HL-60 (cell line): ENCODE measurements around the gene TTC21A.

Experiments used
- DNase-seq, 2 experiments: peaks; one replicate each; pipeline ENCODE4 v3.0.0-alpha.2; 2010 to 2020; ENCODE audit warnings: low read depth in 1 of 2, low spot score in 1 of 2
- H3K27ac ChIP-seq: fragments of 250-450 bp; sonication (Bioruptor Pico); replicated peaks from 2 replicates; pipeline ENCODE4 v1.5.1; 2020; ENCODE audit warnings: mild to moderate bottlenecking, moderate library complexity
- H3K27me3 ChIP-seq: fragments of 250-450 bp; sonication (Bioruptor Pico); 2 replicates; pipeline ENCODE4 v1.5.1; 2021; ENCODE audit warnings: mild to moderate bottlenecking, moderate library complexity; ENCODE audit not compliant: insufficient read depth, poor library complexity, severe bottlenecking
- H3K4me3 ChIP-seq: replicated peaks from 2 replicates; pipeline ENCODE4 v1.5.1; 2011; ENCODE audit warnings: mild to moderate bottlenecking, control low read depth, low read length; ENCODE audit not compliant: insufficient read depth
- GABPA ChIP-seq: IDR thresholded peaks from 2 replicates; pipeline ENCODE4 v1.6.1; 2012; ENCODE audit warnings: low read depth
- POLR2AphosphoS5 ChIP-seq: IDR thresholded peaks from 2 replicates; pipeline ENCODE4 v1.6.1; 2012; ENCODE audit warnings: low read depth
- SPI1 ChIP-seq: IDR thresholded peaks from 2 replicates; pipeline ENCODE4 v1.6.1; 2012; ENCODE audit warnings: low read depth, mild to moderate bottlenecking, borderline replicate concordance
- TF ChIP-seq, protein P1 (sequence below): IDR thresholded peaks from one replicate; pipeline ENCODE4 v1.5.1; 2011; ENCODE audit warnings: low read length, control low read depth, inconsistent platforms; ENCODE audit not compliant: insufficient read depth
- TF ChIP-seq, protein P2 (sequence below): IDR thresholded peaks from 2 replicates; pipeline ENCODE4 v1.6.1; 2012; ENCODE audit warnings: low read depth; ENCODE audit not compliant: insufficient replicate concordance

Gene TTC21A

DNA sequence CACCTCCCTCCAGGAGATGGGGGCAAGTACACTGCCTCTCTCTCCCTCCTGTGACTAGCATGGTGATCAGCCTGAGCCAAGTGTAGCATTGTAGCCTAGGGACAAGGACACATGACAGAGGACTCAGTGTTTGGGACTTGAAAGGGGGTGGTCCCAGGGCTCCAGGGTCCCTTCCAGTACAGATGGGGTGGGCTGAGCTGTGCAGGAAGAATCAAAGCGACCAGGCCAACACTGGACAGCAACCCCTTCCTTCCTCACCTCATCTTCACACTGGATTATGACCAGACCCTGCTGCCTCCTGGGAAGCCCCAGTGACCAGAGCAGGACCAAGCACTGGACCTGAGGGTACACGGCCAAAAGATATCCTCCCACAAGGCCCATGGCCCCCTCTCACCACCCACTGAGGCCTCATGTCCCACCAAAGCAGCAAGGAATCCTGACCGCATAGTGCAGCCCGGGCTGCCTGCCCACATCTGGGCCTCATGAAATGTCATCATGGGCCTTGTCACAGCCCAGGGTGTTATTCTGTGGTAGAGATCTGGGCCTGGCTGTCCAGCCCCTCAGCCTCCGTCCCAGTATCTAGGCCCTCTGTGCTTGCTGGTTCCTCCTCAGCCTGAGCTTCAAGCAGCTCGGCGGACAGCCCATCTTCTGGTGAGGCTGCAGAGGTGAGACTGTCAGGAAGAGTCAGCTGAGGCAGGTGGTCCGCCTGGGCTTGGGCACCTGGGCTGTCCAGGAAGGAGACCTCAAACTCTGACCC, 9.6 kb upstream of the TTC21A start:
- TF ChIP-seq, protein P1, sequence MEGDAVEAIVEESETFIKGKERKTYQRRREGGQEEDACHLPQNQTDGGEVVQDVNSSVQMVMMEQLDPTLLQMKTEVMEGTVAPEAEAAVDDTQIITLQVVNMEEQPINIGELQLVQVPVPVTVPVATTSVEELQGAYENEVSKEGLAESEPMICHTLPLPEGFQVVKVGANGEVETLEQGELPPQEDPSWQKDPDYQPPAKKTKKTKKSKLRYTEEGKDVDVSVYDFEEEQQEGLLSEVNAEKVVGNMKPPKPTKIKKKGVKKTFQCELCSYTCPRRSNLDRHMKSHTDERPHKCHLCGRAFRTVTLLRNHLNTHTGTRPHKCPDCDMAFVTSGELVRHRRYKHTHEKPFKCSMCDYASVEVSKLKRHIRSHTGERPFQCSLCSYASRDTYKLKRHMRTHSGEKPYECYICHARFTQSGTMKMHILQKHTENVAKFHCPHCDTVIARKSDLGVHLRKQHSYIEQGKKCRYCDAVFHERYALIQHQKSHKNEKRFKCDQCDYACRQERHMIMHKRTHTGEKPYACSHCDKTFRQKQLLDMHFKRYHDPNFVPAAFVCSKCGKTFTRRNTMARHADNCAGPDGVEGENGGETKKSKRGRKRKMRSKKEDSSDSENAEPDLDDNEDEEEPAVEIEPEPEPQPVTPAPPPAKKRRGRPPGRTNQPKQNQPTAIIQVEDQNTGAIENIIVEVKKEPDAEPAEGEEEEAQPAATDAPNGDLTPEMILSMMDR: no peak
- TF ChIP-seq POLR2AphosphoS5: no peak
- no peak for TF ChIP-seq SPI1
- TF ChIP-seq, protein P2, sequence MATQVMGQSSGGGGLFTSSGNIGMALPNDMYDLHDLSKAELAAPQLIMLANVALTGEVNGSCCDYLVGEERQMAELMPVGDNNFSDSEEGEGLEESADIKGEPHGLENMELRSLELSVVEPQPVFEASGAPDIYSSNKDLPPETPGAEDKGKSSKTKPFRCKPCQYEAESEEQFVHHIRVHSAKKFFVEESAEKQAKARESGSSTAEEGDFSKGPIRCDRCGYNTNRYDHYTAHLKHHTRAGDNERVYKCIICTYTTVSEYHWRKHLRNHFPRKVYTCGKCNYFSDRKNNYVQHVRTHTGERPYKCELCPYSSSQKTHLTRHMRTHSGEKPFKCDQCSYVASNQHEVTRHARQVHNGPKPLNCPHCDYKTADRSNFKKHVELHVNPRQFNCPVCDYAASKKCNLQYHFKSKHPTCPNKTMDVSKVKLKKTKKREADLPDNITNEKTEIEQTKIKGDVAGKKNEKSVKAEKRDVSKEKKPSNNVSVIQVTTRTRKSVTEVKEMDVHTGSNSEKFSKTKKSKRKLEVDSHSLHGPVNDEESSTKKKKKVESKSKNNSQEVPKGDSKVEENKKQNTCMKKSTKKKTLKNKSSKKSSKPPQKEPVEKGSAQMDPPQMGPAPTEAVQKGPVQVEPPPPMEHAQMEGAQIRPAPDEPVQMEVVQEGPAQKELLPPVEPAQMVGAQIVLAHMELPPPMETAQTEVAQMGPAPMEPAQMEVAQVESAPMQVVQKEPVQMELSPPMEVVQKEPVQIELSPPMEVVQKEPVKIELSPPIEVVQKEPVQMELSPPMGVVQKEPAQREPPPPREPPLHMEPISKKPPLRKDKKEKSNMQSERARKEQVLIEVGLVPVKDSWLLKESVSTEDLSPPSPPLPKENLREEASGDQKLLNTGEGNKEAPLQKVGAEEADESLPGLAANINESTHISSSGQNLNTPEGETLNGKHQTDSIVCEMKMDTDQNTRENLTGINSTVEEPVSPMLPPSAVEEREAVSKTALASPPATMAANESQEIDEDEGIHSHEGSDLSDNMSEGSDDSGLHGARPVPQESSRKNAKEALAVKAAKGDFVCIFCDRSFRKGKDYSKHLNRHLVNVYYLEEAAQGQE: no peak
- no peak for TF ChIP-seq GABPA
- Histone ChIP-seq H3K27ac (no peak overlapping the region), H3K27me3 (no peaks in the 10 kb centered on the region), H3K4me3 (no peak overlapping the region)
- no peak for DNase-seq

DNA sequence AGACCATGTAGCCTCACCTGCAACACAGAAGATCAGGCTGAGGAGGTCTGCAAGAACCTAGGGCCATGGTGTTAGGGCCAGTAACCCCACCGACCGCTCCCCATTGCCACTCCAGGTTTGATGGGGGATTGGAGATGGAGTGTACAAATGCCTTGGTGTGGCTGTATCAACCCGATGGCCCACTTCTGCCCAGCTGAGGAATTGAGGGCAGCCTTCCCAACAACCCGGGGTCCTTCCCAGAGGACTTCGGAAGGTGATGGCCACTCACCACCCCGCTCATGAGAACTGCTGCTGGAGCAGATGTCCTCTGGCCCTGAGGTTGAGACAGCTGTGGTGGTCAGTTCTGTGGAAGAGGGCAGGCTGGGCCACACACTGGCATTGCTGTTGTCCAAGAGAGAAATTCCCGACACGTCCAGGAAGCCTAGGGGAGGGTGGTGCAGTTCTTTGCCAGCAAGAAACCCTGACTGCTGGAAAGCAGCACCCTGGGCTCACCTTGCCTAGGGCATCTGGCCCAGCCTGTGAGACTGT, 8.9 kb upstream of the TTC21A start:
- TF ChIP-seq, protein P1: no peak
- TF ChIP-seq SPI1: no peak
- no peak for TF ChIP-seq POLR2AphosphoS5
- DNase-seq: no peak
- Histone ChIP-seq H3K27ac (no peak overlapping the region), H3K4me3 (no peak overlapping the region), H3K27me3 (no peaks in the 10 kb centered on the region)

DNA sequence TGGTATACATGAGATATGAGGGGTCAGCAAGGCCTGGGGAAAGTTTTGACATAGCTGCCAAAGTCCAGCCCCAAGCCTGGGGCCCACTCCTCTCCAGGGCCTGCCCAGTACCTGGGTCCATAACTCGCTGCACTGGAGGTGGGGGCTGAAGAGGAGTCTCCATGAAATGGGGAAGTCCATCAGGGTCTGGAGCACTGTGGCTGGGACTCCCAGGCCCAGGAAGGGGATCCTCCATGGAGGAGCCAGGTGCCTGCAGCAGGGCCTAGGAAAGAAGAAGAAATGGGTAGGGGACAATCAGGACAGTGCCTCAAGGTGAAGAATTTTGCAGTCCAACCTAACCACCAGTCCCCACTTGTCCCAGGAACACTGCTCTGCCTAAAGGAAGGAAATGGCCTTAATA, 8.2 kb upstream of the TTC21A start:
- Histone ChIP-seq H3K27ac (no peak overlapping the region), H3K4me3 (no peak overlapping the region), H3K27me3 (no peaks in the 10 kb centered on the region)
- no peak for DNase-seq
- TF ChIP-seq GABPA (no peak), SPI1 (no peak), POLR2AphosphoS5 (no peak)
- TF ChIP-seq, protein P2: no peak
- TF ChIP-seq, protein P1: no peak
